Superior temporal gyrus (tissue), 1 donor: Measurements from ENCODE around the gene MYADML2.
A peak's percentile ranks its signal among the peaks of the same experiment; 100 is the strongest.
"Not testable (repeated sequence)": the region's sequence is repeated elsewhere in the genome, so short reads cannot be mapped to it uniquely, and the experiment has no call there.

ENCODE experiments used
- DNase-seq: peaks from one replicate; pipeline ENCODE4 v3.0.0-alpha.2; 2016; ENCODE audit errors: extremely low spot score

The MYADML2 gene, protein sequence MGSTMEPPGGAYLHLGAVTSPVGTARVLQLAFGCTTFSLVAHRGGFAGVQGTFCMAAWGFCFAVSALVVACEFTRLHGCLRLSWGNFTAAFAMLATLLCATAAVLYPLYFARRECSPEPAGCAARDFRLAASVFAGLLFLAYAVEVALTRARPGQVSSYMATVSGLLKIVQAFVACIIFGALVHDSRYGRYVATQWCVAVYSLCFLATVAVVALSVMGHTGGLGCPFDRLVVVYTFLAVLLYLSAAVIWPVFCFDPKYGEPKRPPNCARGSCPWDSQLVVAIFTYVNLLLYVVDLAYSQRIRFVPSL

DNA sequence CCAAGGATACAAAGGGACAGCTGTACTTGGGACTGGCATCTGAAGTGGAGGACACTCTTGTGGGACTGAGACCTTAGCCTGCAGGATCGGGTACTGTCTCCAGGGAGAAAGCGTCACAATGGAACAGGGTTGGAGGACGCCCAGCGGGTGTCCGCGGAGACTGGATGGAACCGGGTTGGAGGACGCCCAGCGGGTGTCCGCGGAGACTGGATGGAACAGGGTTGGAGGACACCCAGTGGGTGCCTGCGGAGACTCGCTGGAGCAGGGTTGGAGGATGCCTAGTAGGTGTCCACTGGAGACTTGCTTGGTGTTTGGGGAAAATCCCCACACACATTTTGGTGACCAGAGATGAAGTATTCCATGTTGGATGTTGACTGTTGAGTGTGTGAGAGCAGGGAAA lies at the start of gene MYADML2:
Gene MYADML2 (minus strand): TSS at position 45 of the 400 bp plus-strand sequence. CDS start 5,492 bp downstream, outside the sequence.
- no peak for DNase-seq

DNA sequence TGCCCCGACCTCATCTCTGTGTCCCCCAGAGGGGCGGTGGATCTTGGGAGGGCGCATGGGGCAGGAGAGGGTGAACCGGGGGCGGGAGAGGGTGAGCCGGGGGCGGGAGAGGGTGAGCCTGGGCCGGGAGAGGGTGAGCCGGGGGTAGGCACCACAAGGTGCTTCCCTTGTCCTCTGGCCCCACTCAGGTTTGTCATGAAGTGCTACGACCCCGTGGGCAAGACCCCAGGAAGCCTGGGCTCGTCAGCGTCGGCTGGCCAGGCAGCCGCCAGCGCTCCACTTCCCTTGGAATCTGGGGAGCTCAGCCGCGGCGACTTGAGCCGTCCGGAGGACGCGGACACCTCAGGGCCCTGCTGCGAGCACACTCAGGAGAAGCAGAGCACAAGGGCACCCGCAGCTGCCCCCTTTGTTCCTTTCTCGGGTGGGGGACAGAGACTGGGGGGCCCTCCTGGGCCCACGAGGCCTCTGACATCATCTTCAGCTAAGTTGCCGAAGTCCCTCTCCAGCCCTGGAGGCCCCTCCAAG lies 49.3 kb upstream of the MYADML2 start:
- no peak for DNase-seq

DNA sequence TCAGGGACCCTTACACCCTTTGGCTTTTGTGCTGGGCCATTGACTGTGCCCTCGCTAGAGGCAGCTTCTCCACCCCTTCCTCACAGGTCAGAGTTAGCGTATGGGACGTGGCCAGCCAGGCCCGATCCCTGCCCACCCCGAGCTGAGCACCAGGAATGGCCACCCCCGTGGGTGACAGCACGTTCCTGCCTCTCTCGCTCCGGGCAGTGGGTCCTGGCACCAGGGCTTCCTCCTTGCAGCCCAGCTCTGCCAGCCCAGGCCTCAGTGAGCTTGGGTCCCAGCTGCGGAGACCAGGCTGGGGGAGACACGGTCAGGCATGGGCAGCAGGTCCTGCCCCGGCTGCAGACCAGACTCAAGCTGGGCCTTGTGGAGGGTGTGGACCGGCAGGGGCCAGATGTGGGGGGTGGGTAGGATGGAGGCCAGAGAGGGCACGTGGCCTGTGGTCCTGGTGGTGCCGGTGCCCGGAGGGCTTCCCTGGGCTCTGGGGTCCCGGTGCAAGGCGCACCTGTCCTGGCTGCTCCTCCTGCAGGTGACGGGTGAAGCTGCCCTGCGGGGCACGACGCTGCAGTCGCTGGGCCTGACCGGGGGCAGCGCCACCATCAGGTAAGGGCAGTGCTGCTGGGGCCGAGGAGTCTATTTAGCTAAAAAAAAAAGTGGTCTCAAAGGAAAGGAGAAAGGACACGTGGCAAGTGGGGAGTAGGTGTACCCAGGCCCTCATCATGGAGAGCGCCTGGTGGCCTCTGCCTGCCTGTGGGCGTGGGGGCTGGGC lies 48.6 kb upstream of the MYADML2 start:
- no peak for DNase-seq

DNA sequence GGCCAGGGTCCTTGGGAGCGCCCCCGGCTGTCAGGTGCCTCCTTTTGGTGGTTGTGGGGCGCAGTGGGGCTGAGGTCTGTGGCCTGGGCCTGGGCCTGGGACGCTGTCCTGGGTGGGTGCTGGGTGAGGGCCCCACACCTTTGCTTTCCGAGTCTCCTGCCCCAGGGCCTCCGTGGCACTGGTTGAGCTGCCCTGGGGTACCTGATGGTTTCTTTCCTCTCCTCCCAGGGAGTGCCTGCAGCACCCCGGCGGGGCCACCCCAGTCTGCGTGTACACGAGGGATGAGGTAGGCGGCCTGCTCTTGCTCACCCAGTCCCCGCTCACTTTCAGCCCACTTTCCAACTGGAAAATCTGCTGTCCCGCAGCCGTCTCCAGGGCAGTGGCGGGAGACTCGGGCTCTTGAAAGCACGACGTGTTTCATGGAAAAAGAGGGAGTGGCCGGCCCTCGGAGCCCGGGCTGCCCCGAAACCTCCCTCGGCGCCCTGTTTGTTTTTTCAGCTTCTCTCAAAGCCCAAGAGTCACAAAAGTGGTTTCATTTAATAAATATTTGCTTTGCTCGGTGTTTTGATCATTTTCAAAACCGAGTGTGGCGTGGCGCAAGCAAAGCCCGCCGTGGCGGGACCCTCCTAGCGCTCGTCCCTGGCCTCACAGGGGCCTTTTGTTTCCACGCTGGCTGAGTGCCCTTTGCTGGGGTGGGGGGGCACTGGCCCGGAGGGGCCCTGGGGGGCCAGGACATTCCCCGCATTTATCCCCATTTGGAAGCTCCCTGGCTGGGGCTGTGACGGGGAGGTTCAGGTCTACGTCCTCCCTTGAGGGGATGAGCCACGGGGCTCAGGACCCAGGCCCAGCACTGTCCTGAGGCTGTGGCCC lies 47.8 kb upstream of the MYADML2 start:
- no peak for DNase-seq

DNA sequence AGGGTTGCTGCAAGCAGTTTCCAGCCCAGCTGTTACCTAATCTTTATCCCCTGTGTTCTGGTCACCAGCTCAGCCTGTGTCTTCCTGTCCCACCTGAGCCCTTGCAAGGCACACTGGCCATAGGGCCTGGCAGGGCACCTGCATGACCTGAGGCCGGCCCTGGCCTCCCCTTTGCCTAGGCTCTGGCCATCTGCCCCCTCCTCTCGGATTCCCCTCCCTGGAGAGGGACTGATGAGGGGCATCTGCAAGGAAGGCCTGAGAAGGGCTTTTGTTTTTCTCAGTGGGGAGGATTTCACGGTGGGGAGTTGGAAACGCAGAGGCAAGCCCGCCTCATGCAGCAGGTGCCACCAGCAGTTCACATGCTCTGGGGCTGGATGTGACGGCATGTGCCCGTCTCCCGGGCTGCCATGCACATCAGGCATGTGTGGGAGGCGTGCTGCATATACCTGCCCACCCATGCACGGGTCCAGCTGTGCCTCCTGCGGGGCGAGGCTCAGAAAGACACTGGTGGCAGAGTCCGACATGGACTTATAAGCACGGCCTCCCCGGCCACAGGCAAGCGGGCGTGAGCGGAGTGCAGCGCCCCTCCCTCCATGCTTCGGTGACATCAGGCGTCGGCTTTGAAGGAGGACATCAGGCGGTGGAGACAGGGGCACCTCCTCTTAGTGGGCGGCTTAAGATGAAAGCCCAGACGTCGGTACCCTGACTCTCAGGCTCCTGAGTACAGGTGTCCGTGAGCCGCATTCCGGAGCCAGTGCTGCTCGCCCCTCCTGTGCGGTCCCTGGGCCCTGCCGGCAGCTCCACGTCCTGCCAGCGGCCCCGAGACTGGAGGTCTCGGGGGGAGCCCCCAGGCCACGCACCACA lies 46.9 kb upstream of the MYADML2 start:
- DNase-seq = no peak

DNA sequence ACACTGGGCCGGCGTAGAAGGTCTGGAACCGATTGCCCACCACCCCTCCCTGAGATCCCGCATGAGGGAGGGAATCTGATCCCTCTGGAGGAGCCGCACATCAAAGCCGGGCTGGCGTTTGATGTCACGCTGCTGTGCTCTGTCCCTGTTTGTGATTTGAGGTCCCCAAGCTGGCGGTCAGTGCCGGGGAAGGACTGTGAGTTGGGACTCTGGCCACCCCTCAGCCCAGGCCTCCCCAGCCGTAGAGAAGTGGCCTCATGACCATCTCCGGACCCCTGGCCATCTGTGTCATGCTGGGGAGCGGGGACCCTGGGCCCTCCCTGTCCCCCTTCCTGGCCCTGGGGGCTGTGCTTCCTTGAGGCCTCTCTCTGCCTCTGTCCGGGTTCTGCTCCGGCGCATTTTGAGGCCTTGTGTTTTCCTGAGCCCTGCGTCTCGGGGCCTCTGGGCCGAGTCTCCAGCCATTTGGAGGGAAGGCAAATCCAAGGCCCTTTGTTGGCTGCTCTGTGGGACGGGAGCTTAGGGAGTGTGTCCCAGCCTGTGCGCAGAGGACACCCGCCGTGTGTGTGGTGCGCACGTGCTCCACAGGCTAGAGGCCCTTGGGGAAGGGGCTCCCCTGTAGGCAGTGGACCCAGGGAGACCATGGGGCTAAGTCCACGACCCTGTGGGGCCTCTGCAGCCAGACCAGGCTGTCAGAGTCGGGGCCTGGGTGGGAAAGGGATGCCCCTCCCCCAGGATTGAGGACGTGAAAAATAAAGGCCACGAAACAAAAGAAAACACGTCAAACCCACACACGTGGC lies 45.5 kb upstream of the MYADML2 start:
- DNase-seq = no peak

DNA sequence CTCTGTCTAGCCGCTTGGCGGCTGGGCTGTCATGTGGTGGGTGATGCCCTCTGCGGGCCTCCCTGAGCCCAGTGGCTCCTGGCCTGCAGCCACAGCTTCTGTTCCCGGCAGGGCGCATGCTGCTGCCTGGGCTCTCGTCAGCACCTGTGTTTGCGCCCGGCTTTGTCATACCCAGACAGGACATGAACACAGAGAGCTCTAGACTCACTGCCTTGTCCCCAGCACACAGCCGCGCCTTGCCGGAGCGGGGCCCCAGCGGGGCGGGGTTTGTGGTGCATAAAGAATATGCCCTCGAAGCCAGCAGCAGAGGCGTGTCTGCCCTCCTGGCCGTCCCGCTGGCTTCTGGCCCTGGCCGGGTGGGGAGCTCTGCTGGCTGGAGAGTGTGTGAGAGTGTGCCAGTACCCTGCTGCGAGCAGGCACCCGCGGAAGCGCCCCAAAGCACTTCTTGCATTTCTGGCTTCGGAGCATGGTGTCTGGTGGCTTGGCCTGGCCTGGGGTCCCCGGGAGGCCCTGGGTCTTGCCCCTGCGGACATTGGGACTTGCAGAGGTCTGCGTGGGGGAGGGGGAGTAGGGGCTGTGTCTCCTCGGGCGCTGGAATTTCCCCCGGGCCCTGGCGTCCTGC lies 44.8 kb upstream of the MYADML2 start:
- peak; percentile 20 for DNase-seq

DNA sequence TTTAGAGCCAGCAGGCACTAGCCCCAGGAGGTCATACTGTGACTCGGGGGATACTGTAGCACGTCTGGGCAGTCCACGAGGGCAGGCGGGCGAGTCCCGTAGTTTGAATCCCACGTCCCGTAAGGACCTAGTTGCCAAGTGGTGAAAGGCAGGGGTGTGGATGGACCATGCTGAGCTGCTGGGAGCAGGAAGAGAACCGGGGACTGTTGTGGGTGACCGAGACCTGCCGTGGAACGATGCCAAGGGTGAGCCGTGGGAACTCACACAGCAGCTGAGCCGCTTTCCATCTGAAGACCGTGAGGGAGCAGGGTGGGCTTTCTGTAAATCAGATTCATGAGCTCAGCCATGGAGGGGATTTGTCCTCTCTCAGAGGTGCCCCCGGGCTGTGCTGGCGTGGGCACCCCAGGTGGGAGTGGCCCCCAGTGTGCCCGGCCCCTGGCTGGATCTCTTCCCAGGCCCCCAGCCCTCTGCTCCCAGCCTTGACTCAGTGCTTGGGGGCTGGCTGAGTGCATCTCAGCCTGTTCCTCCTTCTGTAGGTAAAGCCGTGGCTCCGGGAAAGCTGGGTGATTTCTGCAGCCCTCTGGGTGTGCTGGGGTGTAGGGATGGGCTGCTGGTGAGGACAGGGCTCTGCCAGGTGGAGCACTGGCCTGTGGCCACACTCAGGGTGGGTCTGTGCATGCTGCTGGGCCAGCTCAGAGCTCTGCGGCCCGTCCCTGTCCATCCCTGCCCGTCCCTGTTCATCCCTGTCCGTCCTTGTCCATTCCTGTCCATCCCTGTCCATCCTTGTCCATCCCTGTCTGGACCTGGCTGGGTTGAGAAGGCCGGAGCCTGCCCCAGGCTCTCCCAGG lies 44.0 kb upstream of the MYADML2 start:
- DNase-seq = no peak

DNA sequence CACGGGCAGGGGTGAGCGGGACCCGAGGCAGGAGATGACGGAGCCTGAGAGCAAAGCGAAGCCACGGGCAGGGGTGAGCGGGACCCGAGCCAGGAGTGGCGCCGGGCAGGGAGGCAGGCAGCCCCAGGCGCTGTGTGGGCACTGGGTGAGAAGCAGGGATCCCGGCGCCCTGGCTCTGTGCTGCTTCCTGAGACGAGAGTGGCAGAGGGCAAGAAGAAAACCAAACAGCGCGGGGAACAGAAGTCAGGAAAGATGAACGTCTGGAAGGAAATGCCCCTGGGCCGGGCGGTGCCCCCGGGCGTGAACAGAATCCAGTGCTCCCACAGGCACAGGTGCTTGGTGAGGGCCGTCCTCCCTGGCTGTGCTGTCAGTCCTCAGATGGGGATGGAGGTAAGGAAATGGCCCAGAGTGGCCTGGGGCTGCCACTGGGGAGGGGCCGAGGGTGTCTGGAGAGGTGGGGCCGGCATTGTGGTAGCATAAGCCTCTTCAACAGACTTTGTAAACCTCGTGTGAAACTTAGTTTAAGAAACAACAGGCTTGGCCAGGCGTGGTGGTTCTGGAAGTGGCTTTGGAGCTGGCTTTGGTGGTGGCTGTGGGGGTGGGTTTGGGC lies 40.2 kb upstream of the MYADML2 start:
- DNase-seq = no peak

DNA sequence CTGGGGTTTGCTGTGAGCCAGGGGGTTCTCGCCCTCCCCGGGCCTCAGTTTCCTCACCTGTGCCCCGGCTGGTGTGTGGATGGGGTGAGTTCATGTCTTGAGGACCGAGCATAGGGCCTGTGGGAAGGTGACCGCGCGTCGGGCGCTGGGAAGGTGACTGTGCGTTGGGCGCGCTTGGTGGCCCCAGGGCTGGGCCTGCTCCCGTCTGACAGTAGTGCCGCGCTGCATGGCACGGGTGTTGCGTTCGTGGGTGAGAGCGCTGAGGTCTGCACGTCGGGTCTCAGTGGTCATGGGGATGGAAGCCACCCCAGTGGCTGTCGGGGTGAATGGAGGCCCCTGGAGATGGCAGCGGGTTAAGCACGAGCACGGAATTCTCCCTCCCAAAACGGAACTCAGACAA lies 39.6 kb upstream of the MYADML2 start:
- DNase-seq = no peak

DNA sequence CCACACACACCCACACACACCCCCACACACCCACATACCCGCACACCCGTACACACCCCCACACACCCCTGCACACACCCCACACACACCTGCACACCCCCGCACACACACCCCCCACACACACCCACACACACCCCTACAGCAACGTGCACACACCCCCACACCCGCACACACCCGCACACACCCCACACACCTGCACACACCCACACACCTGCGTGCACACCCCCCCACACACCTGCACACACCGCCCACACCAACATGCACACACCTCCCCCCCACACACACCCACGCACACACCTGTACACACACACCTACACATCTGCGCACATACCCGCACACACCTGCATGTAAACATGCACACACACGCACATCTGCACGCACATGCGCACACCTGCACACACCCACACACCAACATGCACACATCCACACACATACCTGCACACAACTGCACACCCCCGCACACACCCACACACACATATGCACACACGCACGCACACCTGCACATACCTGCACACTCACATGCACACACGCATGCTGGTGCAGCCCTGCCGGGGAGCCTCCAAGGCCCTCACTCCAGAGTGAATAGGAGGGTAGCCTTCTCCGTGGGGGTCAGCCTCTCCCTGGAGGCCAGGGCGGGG lies 37.9 kb upstream of the MYADML2 start:
- no peak for DNase-seq

DNA sequence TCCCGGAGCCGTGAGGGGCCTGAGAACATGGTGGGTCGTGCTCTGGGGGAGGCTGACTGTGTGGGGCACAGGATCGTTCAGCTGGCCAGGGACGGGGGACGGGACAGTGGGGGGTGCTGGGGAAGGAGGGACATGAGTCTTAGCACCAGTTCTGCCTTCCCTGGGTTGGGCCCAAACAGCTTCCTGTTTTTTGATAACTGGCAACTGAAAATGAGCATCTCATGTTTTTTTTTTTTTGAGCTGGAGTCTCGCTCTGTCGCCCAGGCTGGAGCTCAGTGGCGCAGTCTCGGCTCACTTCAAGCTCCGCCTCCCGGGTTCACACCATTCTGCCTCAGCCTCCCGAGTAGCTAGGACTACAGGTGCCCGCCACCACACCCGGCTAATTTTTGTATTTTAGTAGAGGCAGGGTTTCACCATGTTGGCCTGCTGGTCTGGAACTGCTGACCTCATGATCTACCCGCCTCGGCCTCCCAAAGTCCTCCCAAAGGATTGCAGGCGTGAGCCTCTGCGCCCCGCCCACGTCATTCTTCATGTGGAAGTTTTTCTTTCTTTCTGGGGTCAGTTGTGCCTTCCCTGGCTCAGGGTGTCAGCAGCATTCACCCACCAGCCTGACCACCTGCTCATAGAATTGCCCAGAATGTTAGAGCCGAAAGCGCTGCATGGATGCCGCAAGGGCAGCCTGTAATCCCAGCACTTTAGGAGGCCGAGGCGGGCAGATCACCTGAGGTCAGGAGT lies 36.8 kb upstream of the MYADML2 start:
- no peak for DNase-seq

DNA sequence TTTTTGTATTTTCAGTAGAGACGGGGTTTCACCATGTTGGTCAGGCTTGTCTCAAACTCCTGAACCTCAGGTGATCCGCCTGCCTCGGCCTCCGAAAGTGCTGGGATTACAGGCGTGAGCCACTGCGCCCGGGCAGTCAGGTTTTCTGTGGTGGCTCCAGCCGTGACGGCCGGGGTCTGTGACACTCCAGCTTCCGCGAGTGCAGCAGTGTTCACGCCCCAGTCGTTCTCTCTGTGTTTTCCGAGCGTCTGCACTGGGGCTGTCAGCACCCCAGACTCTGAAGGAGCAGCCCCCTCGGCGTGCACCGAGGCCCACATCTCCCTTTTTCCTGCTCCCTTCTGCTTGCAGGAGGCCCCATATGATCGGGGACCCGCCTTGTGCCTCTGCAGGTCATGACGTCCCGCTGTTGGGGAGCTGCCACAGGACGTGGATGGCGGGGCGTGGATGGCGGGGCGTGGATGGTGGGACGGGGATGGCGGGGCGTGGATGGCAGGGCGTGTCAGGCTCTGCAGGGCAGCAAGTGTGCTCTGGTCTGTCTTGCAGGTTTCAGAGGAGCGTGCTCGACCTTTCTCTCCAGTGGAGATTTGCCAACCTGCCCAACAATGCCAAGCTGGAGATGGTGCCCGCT lies 36.1 kb upstream of the MYADML2 start:
- no peak for DNase-seq

DNA sequence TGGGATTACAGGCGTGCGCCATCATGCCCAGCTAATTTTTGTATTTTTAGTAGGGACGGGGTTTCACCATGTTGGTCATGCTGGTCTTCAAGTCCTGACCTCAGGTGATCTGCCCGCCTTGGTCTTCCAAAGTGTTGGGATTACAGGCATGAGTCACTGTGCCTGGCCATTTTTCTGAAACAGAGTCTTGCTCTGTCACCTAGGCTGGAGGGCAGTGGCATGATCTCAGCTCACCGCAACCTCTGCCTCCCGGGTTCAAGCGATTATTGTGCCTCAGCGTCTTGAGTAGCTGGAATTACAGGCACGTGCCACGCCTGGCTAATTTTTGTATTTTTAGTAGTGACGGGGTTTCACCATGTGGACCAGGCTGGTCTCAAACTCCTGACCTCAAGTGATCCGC lies 34.5 kb upstream of the MYADML2 start:
- not testable (repeated sequence) for DNase-seq

DNA sequence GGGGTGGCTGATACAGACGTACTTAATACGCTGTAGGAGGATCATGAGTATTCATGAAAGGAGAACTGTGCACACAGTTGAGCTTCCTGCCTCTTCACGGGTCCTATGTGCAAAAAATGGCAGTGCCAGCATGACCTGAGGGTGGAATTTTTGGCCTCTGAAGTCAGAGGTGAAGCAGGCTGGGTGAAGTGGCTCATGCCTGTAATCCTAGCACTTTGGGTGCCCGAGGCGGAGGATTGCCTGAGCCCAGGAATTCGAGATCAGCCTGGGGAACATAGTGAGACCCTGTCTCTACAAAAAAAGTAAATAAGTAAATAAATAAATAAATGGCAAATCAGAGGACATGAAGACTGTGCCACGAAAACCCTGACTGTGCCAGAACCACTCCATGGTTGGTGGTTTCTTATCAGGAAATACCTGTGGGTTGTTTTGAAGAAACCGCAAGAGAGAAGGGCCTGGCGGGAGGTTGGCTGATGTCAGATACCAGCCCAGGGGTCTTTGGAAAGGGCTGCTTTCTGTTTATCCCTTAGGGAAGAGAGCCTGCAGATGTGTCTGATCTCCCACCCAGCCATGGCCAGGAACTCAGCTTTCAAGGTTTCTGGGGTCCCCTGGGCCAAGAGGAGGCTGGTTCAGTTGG lies 33.8 kb upstream of the MYADML2 start:
- no peak for DNase-seq

DNA sequence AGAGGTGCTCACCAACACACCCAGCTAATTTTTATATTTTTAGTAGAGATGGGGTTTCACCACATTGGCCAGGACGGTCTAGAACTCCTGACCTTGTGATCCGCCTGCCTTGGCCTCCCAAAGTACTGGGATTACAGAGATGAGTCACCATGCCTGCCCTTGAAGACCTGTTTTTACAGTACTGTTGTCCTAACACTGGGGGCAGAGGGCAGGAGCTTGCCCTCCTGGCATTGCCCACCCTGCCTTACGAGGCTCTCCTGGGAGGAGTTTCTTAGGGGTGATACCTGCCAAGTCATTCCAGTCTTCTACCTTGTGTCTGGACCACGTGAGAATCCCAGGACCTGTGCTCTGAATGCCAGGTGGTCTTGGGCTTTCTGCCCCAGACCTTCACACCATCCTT lies 33.1 kb upstream of the MYADML2 start:
- DNase-seq = no peak
